Measurements from ENCODE around the gene CHML. TPM values are rescaled to one million over a fixed set of nuclear protein-coding genes. Genes with fewer than 3 reads are reported as not detected.

CHML gene
- total RNA-seq, 1 donor from 2014 or later, result 14.2 TPM

DNA sequence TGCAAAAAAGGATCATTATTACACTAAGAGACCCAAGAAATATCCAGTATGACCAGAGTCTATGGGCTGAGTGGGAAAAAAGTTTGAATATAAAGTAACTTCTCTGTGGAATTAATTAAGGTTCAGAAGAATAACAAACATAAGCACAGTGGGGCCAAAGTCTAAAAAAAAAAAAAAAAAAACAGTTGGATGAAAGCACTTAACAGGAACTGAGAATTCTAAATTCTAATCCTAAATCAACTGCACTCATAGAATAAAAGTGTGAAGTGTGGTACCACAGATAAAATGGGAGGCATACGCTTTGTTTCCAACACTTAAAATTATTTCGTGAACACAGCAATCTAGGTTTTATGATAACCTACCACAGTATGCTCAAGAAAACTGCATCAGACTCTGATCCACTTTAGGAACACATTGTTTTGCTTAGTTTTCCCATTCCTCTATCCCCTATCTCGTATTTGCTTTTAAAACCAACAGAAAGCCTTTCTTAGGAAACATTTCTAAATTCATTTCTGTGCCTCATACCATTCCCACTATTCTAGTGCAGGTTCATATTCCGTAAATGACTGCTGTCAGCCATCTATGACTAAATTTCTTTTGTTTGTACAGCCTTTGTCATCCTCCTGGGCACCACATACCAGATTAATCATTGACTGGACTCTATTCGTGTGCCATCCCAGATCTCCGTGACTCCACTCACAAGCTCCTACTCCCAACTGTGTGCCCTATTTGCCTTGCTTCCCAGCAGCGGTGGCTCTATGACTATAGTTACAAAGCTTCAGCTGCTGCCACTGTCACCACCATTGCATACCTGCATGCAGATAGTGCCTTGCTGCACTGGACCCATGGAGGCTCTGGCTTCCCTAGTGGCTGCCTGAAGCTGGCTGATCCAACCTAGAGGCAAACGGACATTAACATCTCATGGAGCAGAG is 24.9 kb downstream of the CHML start:
- H3K36me3 Mint-ChIP-seq (ENCODE audit: unreplicated experiment), result no peaks in the 10 kb centered on the region
- no peak overlapping the region for H3K27ac Mint-ChIP-seq (ENCODE audit: unreplicated experiment)
- TF ChIP-seq, protein P1, sequence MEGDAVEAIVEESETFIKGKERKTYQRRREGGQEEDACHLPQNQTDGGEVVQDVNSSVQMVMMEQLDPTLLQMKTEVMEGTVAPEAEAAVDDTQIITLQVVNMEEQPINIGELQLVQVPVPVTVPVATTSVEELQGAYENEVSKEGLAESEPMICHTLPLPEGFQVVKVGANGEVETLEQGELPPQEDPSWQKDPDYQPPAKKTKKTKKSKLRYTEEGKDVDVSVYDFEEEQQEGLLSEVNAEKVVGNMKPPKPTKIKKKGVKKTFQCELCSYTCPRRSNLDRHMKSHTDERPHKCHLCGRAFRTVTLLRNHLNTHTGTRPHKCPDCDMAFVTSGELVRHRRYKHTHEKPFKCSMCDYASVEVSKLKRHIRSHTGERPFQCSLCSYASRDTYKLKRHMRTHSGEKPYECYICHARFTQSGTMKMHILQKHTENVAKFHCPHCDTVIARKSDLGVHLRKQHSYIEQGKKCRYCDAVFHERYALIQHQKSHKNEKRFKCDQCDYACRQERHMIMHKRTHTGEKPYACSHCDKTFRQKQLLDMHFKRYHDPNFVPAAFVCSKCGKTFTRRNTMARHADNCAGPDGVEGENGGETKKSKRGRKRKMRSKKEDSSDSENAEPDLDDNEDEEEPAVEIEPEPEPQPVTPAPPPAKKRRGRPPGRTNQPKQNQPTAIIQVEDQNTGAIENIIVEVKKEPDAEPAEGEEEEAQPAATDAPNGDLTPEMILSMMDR (IDR thresholded peaks at IDR 0.05), result no peak
- peaks cover 26% of the 10 kb centered on the region for H3K4me1 Mint-ChIP-seq (ENCODE audit: unreplicated experiment)
- no peak for DNase-seq (ENCODE audit: extremely low spot score, unreplicated experiment)
- no peaks in the 10 kb centered on the region for H3K9me3 Mint-ChIP-seq (ENCODE audit: unreplicated experiment)
- no peak overlapping the region for H3K4me3 Mint-ChIP-seq (ENCODE audit: unreplicated experiment)
- no peaks in the 10 kb centered on the region for H3K27me3 Mint-ChIP-seq (ENCODE audit: unreplicated experiment)

DNA sequence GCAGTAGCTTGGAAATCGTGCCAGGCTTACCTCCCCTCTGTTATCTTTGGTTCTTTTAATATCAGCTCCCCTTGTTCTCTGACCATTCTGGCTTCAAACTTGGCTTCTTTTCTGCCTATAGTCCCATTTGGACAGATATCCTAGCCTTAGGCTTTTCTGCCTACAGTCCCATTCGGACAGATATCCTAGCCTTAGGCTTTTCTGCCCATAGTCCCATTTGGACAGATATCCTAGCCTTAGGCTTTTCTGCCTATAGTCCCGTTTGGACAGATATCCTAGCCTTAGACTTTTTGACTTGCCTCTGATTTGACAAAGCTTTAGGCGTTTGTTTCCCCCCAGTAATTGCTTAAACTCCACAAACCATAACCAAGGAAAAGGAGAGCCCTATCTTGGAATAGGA is 25.6 kb downstream of the CHML start:
- Mint-ChIP-seq H3K9me3 (ENCODE audit: unreplicated experiment) (no peaks in the 10 kb centered on the region), H3K4me3 (ENCODE audit: unreplicated experiment) (no peak overlapping the region), H3K27me3 (ENCODE audit: unreplicated experiment) (no peaks in the 10 kb centered on the region), H3K27ac (ENCODE audit: unreplicated experiment) (no peak overlapping the region), H3K4me1 (ENCODE audit: unreplicated experiment) (peaks cover 27% of the 10 kb centered on the region), H3K36me3 (ENCODE audit: unreplicated experiment) (no peaks in the 10 kb centered on the region)
- TF ChIP-seq, protein P1 (IDR thresholded peaks at IDR 0.05), result no peak
- DNase-seq (ENCODE audit: extremely low spot score, unreplicated experiment), result no peak

DNA sequence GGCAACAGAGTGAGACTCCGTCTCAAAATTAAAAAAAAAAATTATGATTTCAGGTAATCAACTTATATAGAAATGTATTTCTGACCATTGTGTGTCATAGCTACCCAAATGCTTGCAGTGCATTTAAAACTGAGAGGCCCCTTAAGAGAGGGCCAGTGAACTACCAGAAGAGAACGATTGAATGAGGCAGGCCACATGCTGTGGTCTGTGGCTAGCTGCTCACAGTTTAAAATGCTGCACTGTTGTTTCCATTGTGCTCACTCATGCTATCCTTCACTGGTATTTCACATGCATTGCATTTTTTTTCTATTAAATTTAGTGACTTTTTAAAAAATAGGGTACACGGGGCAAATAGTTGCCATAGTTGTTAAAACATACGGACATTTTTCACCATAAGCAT is 26.0 kb downstream of the CHML start:
- peaks cover 29% of the 10 kb centered on the region for H3K4me1 Mint-ChIP-seq (ENCODE audit: unreplicated experiment)
- H3K36me3 Mint-ChIP-seq (ENCODE audit: unreplicated experiment), result no peaks in the 10 kb centered on the region
- H3K27ac Mint-ChIP-seq (ENCODE audit: unreplicated experiment), result no peak overlapping the region
- DNase-seq (ENCODE audit: extremely low spot score, unreplicated experiment), result no peak
- no peak overlapping the region for H3K4me3 Mint-ChIP-seq (ENCODE audit: unreplicated experiment)
- TF ChIP-seq, protein P1 (IDR thresholded peaks at IDR 0.05), result no peak
- no peaks in the 10 kb centered on the region for H3K9me3 Mint-ChIP-seq (ENCODE audit: unreplicated experiment)
- no peaks in the 10 kb centered on the region for H3K27me3 Mint-ChIP-seq (ENCODE audit: unreplicated experiment)

DNA sequence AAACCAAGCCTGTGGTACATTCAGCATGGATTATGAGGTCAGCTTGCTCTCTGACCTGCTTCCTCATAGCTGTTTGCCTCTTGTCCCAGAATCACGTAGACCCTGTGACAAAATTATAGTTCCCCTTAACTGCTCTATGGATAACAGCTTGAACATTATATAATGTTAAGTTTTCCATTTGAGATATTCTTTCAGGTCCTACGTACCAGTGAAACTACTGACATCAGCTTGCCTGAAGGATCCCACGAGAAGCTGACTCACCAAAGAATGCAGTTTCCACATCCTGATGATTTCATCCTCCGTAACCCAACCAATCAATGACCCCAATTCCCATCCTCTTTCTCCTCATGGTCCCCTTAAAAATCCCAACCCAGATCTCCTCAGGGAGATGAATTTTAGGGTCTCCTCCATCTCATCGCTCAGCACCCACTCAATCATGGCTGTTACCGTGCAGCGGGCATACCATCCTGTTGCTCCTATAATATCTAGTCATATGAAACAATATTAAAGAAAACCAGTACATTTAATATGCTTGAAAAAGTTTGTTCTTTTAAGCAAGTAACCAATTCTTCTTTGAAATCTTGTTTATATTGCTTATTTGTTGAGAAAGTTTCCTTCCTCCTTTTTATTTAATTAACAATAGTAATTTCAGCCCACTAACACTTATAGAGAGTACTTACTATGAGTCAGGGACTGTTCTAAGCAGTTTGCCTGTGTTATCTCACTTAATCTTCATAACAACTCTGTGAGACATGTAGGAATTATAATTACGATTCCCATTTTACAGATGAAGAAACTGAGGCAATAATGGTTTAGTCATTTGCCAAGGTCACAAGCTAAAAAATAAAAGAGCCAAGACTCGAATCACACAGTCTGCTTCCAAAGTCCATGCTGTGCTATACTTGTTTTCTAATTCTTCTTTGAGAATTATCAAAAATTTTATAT is 27.4 kb downstream of the CHML start:
- TF ChIP-seq, protein P1 (IDR thresholded peaks at IDR 0.05), result no peak
- peak overlapping the region; percentile 51 for H3K27ac Mint-ChIP-seq (ENCODE audit: unreplicated experiment)
- peaks cover 37% of the 10 kb centered on the region for H3K4me1 Mint-ChIP-seq (ENCODE audit: unreplicated experiment)
- no peaks in the 10 kb centered on the region for H3K9me3 Mint-ChIP-seq (ENCODE audit: unreplicated experiment)
- H3K27me3 Mint-ChIP-seq (ENCODE audit: unreplicated experiment), result no peaks in the 10 kb centered on the region
- no peaks in the 10 kb centered on the region for H3K36me3 Mint-ChIP-seq (ENCODE audit: unreplicated experiment)
- no peak overlapping the region for H3K4me3 Mint-ChIP-seq (ENCODE audit: unreplicated experiment)
- no peak for DNase-seq (ENCODE audit: extremely low spot score, unreplicated experiment)
